ENCODE results near the gene RHOBTB1.

Gene RHOBTB1

DNA sequence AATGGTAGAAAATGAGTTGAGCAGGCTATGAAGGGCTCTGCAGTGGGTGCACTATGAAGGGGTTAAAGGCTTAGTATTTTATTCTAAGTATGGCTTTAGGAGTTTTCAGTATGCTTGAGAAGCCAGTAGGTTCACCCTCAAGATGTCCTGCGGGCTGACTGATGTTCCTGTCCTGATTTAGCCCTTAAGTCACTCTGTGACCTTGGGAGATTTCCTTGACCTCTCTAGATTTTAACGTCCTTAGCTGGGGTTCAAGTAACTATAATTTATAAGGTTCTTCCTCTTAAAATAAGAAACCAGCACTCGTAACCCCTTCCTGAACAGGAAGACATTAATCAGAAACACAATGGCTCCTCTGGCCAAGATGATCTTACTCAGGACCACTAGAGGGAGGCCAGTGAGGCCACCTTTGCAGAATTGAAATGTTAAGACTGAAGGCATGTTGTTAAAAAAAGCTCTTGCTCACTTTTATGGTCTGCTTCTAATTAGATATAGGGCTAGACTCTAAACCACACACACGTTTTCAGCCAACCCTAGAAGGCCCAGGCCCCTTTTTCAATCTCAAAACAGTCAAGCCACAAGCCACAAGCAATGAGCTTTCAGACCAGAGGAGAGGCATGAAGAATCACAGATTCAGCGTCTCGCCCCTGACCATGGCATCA lies 123.8 kb downstream of the RHOBTB1 start:
- peak; percentile 32 for DNase-seq (ENCODE audit: low spot score)

Small RNA genes lying within 50 kb of the gene (small RNA-seq; reads per million reads assigned to genes)
- 0.21 to 15.4 reads per million in 2 experiments for gene RNU2-72P

Data from SK-N-DZ (cell line).